Measurements from ENCODE around the gene HOXB9.

DNA sequence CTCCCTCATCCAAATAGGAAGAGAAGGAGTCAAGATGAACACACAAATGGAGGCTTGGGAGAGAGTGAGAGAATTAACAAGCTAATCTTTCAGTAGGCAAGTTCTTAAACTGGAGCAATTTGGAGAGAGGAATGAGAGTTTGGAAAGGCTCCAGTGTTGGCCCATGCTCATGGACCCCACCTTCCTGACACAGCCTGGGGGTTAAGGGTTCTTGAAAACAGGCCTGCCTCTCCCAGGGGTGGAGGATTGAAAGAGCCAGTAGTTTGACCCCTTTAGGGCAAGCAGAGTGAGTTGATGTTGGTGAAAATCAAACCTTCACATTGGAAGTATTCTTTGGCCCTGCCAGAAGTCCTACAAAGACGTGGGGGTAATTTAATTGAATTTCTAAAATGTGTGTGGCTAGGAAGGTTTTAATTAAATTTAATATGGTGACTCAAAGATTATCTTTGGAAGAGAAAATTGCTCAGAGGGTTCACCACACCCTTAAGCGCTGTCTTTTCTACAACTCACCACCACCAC lies 41.9 kb downstream of the HOXB9 start:
- TF ChIP-seq, protein P1, sequence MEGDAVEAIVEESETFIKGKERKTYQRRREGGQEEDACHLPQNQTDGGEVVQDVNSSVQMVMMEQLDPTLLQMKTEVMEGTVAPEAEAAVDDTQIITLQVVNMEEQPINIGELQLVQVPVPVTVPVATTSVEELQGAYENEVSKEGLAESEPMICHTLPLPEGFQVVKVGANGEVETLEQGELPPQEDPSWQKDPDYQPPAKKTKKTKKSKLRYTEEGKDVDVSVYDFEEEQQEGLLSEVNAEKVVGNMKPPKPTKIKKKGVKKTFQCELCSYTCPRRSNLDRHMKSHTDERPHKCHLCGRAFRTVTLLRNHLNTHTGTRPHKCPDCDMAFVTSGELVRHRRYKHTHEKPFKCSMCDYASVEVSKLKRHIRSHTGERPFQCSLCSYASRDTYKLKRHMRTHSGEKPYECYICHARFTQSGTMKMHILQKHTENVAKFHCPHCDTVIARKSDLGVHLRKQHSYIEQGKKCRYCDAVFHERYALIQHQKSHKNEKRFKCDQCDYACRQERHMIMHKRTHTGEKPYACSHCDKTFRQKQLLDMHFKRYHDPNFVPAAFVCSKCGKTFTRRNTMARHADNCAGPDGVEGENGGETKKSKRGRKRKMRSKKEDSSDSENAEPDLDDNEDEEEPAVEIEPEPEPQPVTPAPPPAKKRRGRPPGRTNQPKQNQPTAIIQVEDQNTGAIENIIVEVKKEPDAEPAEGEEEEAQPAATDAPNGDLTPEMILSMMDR (conservative IDR thresholded peaks at IDR 0.05; ENCODE audit: low read length): no peak
- no peak for TF ChIP-seq EZH2phosphoT487 (IDR thresholded peaks at IDR 0.05; ENCODE audit: borderline replicate concordance, low read depth, low read length)
